Kasumi-1 (cell line): Measurements from ENCODE around the gene ACSS1.

ENCODE experiments used
- DNase-seq, 2 experiments: peaks; one replicate each; lab custom pipeline; 2025; lab: John Stamatoyannopoulos, UW

Gene ACSS1

GRCh38 chr20:25078662-25079061 lies 20.7 kb upstream of the ACSS1 start:
- DNase-seq, result no peak

- DNase-seq, result peak; percentile 25 to 34
Measured at GRCh38 chr20:25077610-25078169, 19.8 kb upstream of the ACSS1 start.

- DNase-seq, result peak; percentile 36 to 52
Measured at GRCh38 chr20:25076731-25077609, 19.0 kb upstream of the ACSS1 start.

- no peak for DNase-seq
Measured at GRCh38 chr20:25076201-25076600, 18.3 kb upstream of the ACSS1 start.

GRCh38 chr20:25073544-25073943 lies 15.6 kb upstream of the ACSS1 start:
- DNase-seq, result no peak

- DNase-seq, result no peak
Measured at GRCh38 chr20:25072226-25072811, 14.4 kb upstream of the ACSS1 start.

GRCh38 chr20:25071734-25072133 lies 13.8 kb upstream of the ACSS1 start:
- no peak for DNase-seq

- DNase-seq, result no peak
Measured at GRCh38 chr20:25070821-25071473, 13.0 kb upstream of the ACSS1 start.

- DNase-seq, result no peak
Measured at GRCh38 chr20:25067102-25067987, 9.4 kb upstream of the ACSS1 start.

GRCh38 chr20:25066386-25066785 lies 8.4 kb upstream of the ACSS1 start:
- DNase-seq, result no peak

GRCh38 chr20:25065625-25066338 lies 7.8 kb upstream of the ACSS1 start:
- peak; percentile 65 to 74 for DNase-seq

- no peak for DNase-seq
Measured at GRCh38 chr20:25065072-25065624, 7.2 kb upstream of the ACSS1 start.

- no peak for DNase-seq
Measured at GRCh38 chr20:25064561-25065071, 6.7 kb upstream of the ACSS1 start.

GRCh38 chr20:25063981-25064380 lies 6.0 kb upstream of the ACSS1 start:
- no peak for DNase-seq

GRCh38 chr20:25063546-25063945 lies 5.6 kb upstream of the ACSS1 start:
- DNase-seq, result no peak

GRCh38 chr20:25062841-25063240 lies 4.9 kb upstream of the ACSS1 start:
- no peak for DNase-seq

GRCh38 chr20:25061821-25062530 lies 4.0 kb upstream of the ACSS1 start:
- DNase-seq, result no peak

- DNase-seq, result no peak
Measured at GRCh38 chr20:25061103-25061799, 3.3 kb upstream of the ACSS1 start.

GRCh38 chr20:25059866-25060465 lies 2.0 kb upstream of the ACSS1 start:
- DNase-seq, result no peak
